Endothelial cell of umbilical vein (primary cell): ENCODE results near the gene DOCK8. TPM values are rescaled to one million over a fixed set of nuclear protein-coding genes. Genes with fewer than 3 reads are reported as not detected.

Experiments
- BruUV-seq: library from RNA; stranded (reverse); fragments of 400-500 nt; replicated peaks from 2 replicates; lab custom pipeline; 2021; lab: Mats Ljungman, UMichigan
- CTCF ChIA-PET: fragments of 300-600, 350-600 bp; sonication (Branson Sonifier 250); formaldehyde crosslinking; loops from one replicate; lab custom pipeline; 2021; ENCODE audit warnings: antibody characterized with exemption, inconsistent platforms; lab: Charles Lee
- POLR2A ChIA-PET: fragments of 300-600, 350-600 bp; sonication (Branson Sonifier 250); formaldehyde crosslinking; loops from one replicate; lab custom pipeline; 2021; ENCODE audit warnings: antibody characterized with exemption, inconsistent platforms; lab: Charles Lee
- DNase-seq: peaks from one replicate; pipeline ENCODE4 v3.0.0-alpha.2; 2011; ENCODE audit warnings: low read depth, low spot score
- FAIRE-seq: peaks from 2 replicates; lab custom pipeline; 2011; peaks lifted over from hg19 to GRCh38; lab: Jason Lieb, UNC
- H2AFZ ChIP-seq: 2 replicates; pipeline ENCODE4 v1.6.0; 2012; ENCODE audit warnings: low read depth, low read length, control low read depth, inconsistent platforms
- H3K27ac ChIP-seq: 2 replicates; pipeline ENCODE4 v1.5.1; 2011; ENCODE audit warnings: low read depth, mild to moderate bottlenecking, control low read depth, low read length, moderate library complexity; ENCODE audit not compliant: insufficient read depth
- H3K27me3 ChIP-seq, 2 experiments: 2 replicates each; pipeline versions ENCODE4 v1.6.0 to v1.6.1; 2011; ENCODE audit warnings: low read length in 2 of 2, mixed read lengths in 1 of 2; ENCODE audit not compliant: control insufficient read depth in 2 of 2, insufficient read depth in 2 of 2
- H3K36me3 ChIP-seq, 2 experiments: 2 replicates in 1 of 2; 3 replicates in 1 of 2; pipeline ENCODE4 v1.5.1; 2011; ENCODE audit warnings: low read length in 2 of 2, mild to moderate bottlenecking in 1 of 2, moderate library complexity in 1 of 2; ENCODE audit not compliant: control insufficient read depth in 2 of 2, insufficient read depth in 2 of 2; ENCODE audit errors: extremely low read depth in 1 of 2
- H3K4me1 ChIP-seq: 3 replicates; pipeline ENCODE4 v1.5.1; 2011; ENCODE audit warnings: mild to moderate bottlenecking, low read length; ENCODE audit not compliant: control insufficient read depth, insufficient read depth; ENCODE audit errors: extremely low read depth
- H3K4me2 ChIP-seq: 2 replicates; pipeline ENCODE4 v1.6.1; 2011; ENCODE audit warnings: low read length, control low read depth, mixed read lengths; ENCODE audit not compliant: insufficient read depth
- H3K4me3 ChIP-seq, 3 experiments: fragments of 200-600 bp in 1 of 3; sonication (generic), shearing (Covaris generic) in 1 of 3; replicated peaks in 1 of 3; 2 replicates each; pipeline ENCODE4 v1.5.1; 2011 to 2016; ENCODE audit warnings: control low read depth in 3 of 3, low read length in 3 of 3, mild to moderate bottlenecking in 2 of 3, inconsistent platforms in 1 of 3, low read depth in 1 of 3, moderate library complexity in 1 of 3; ENCODE audit not compliant: insufficient read depth in 1 of 3
- H3K79me2 ChIP-seq: 2 replicates; pipeline ENCODE4 v1.6.0; 2012; ENCODE audit warnings: low read length, inconsistent platforms; ENCODE audit not compliant: control insufficient read depth, insufficient read depth
- H3K9ac ChIP-seq: replicated peaks from 2 replicates; pipeline ENCODE3; 2011; ENCODE audit warnings: low read length, control low read depth; ENCODE audit not compliant: insufficient read depth; ENCODE audit errors: extremely low read depth
- H3K9me1 ChIP-seq: replicated peaks from 3 replicates; pipeline ENCODE4 v1.6.0; 2011; ENCODE audit warnings: mild to moderate bottlenecking, low read length; ENCODE audit not compliant: control insufficient read depth, insufficient read depth; ENCODE audit errors: extremely low read depth
- H3K9me3 ChIP-seq: replicated peaks from 2 replicates; pipeline ENCODE4 v1.5.1; 2012; ENCODE audit warnings: low read length, inconsistent platforms; ENCODE audit not compliant: control insufficient read depth, insufficient read depth
- H4K20me1 ChIP-seq: replicated peaks from 2 replicates; pipeline ENCODE3; 2011; ENCODE audit warnings: mild to moderate bottlenecking, low read length; ENCODE audit not compliant: control insufficient read depth, insufficient read depth; ENCODE audit errors: extremely low read depth
- CTCF ChIP-seq, 2 donors: IDR thresholded peaks; 1 replicate in 1 of 2; 2 replicates in 1 of 2; pipeline ENCODE4 v1.5.1; 2011; ENCODE audit warnings: low read length in 2 of 2, mild to moderate bottlenecking in 2 of 2, moderate library complexity in 2 of 2, control low read depth in 1 of 2, inconsistent platforms in 1 of 2, low read depth in 1 of 2; ENCODE audit not compliant: insufficient read depth in 1 of 2; ENCODE audit errors: extremely low read depth in 1 of 2
- EZH2 ChIP-seq: IDR thresholded peaks from 2 replicates; pipeline ENCODE4 v1.6.1; 2012; ENCODE audit warnings: borderline replicate concordance, low read depth, mild to moderate bottlenecking, moderate library complexity, low read length, inconsistent platforms; ENCODE audit not compliant: severe bottlenecking
- FOS ChIP-seq: IDR thresholded peaks from 2 replicates; pipeline ENCODE4 v1.6.1; 2011; ENCODE audit warnings: mild to moderate bottlenecking, low read length, moderate library complexity, borderline replicate concordance; ENCODE audit not compliant: insufficient read depth
- GATA2 ChIP-seq: IDR thresholded peaks from 2 replicates; pipeline ENCODE4 v1.7.0; 2011; ENCODE audit warnings: low read depth, mild to moderate bottlenecking, moderate library complexity, mixed read lengths, low read length; ENCODE audit not compliant: insufficient read length, insufficient read depth
- JUN ChIP-seq: IDR thresholded peaks from 2 replicates; pipeline ENCODE4 v1.6.1; 2011; ENCODE audit warnings: borderline replicate concordance, low read depth; ENCODE audit not compliant: insufficient read length, insufficient read depth
- MYC ChIP-seq: IDR thresholded peaks from one replicate; pipeline ENCODE4 v1.6.1; 2011; ENCODE audit warnings: mild to moderate bottlenecking, low read depth, low read length
- POLR2A ChIP-seq: IDR thresholded peaks from 2 replicates; pipeline ENCODE4 v1.6.1; 2012; ENCODE audit warnings: low read depth, mild to moderate bottlenecking, control low read depth, low read length
- POLR2AphosphoS5 ChIP-seq: IDR thresholded peaks from 2 replicates; pipeline ENCODE4 v1.6.1; 2012; ENCODE audit warnings: low read depth, mild to moderate bottlenecking, control low read depth, low read length, moderate library complexity; ENCODE audit not compliant: insufficient read depth
- dilution Hi-C: fragments of 300-500 bp; cut with MboI; formaldehyde crosslinking; loops from one replicate; pipeline ENCODE4 v1.15.0; 2019; ENCODE audit warnings: low sequenced_read_pairs; ENCODE audit not compliant: extremely low pct_ligation_motif_present
- intact Hi-C: fragments of 100-400 bp; cut with micrococcal nuclease; formaldehyde crosslinking; loops from one replicate; pipeline ENCODE4 v1.10.0; 2022
- polyA plus RNA-seq, 4 experiments: library from polyadenylated mRNA; depleted of rRNA in 3 of 4; stranded (reverse) in 3 of 4; unstranded in 1 of 4; fragments of >200 nt; gene quantifications; 2 replicates each; pipeline versions ENCODE4 v1.2.1 to v1.2.3, GENCODE V29; 2011 to 2012; ENCODE audit warnings: missing spikeins in 1 of 4
- total RNA-seq: library from RNA; stranded (reverse); gene quantifications from 2 replicates; pipeline ENCODE4 v1.2.3, GENCODE V29; 2021
- TF ChIP-seq, protein P1 (sequence below): IDR thresholded peaks from 2 replicates; pipeline ENCODE4 v1.6.1; 2011; ENCODE audit not compliant: insufficient read depth, insufficient read length

The DOCK8 gene
- total and polyA plus RNA-seq, 2 donors (not counting 3 experiments of a cell fraction or from before 2014, with no cell fraction given), result 0.54 to 1.3 TPM

- Histone ChIP-seq H3K79me2 (no peaks in the 10 kb centered on the region), H3K4me3 (no peak overlapping the region), H3K27ac (no peak overlapping the region), H3K9ac (no peak overlapping the region), H2AFZ (no peak overlapping the region), H3K27me3 (no peaks in the 10 kb centered on the region), H3K9me3 (no peaks in the 10 kb centered on the region), H3K9me1 (no peaks in the 10 kb centered on the region), H3K4me1 (no peaks in the 10 kb centered on the region), H3K4me2 (no peak overlapping the region), H3K36me3 (no peaks in the 10 kb centered on the region), H4K20me1 (no peaks in the 10 kb centered on the region)
- no TSS peak for BruUV-seq
- dilution Hi-C loops, result no loop called here
- TF ChIP-seq JUN, result no peak
- TF ChIP-seq POLR2AphosphoS5, result no peak
- no peak for TF ChIP-seq GATA2
- TF ChIP-seq EZH2, result no peak
- TF ChIP-seq, protein P1, sequence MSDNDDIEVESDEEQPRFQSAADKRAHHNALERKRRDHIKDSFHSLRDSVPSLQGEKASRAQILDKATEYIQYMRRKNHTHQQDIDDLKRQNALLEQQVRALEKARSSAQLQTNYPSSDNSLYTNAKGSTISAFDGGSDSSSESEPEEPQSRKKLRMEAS, result no peak
- TF ChIP-seq MYC, result no peak
- TF ChIP-seq POLR2A, result no peak
- no peak for TF ChIP-seq CTCF (IDR thresholded peaks at IDR 0.05; ENCODE audit: extremely low read depth in 1 of 2, insufficient read depth in 1 of 2, low read depth in 1 of 2, low read length in 2 of 2)
- TF ChIP-seq FOS, result no peak
- no peak for DNase-seq
- POLR2A ChIA-PET, result no interaction called here
- no peak for FAIRE-seq
- intact Hi-C loops, result no loop called here
- CTCF ChIA-PET, result no interaction called here
Observed at GRCh38 chr9:265209-265870, 50.7 kb downstream of the DOCK8 start.
